OCI-LY3 (cell line): Measurements from ENCODE around the gene CLEC4F.
A peak's percentile ranks its signal among the peaks of the same experiment; 100 is the strongest.

Source experiments
- H2AFZ ChIP-seq: fragments of 200-600, 300-600 bp; shearing (Covaris generic); 2 replicates; pipeline ENCODE4 v1.6.0; 2014; ENCODE audit warnings: antibody characterized with exemption, low read depth, low read length
- H3K27ac ChIP-seq: fragments of 200-600, 300-600 bp; sonication (generic); 2 replicates; pipeline ENCODE4 v1.5.1; 2014; ENCODE audit warnings: mild to moderate bottlenecking, low read length, moderate library complexity, mixed read lengths
- H3K27me3 ChIP-seq: fragments of 200-600, 300-600 bp; sonication (generic); 2 replicates; pipeline ENCODE4 v1.6.1; 2014; ENCODE audit warnings: low read depth, low read length, mixed read lengths
- H3K36me3 ChIP-seq: fragments of 200-600, 300-600 bp; sonication (generic); replicated peaks from 2 replicates; pipeline ENCODE3; 2014; ENCODE audit warnings: low read depth, low read length, mixed read lengths
- H3K4me1 ChIP-seq: fragments of 300-600, 200-600 bp; sonication (generic); 2 replicates; pipeline ENCODE4 v1.6.1; 2014; ENCODE audit warnings: low read length, mixed read lengths
- H3K4me2 ChIP-seq: fragments of 200-600, 300-600 bp; sonication (generic); 2 replicates; pipeline ENCODE4 v1.6.1; 2014; ENCODE audit warnings: low read length, mixed read lengths
- H3K4me3 ChIP-seq: fragments of 300-600, 200-600 bp; sonication (generic); 2 replicates; pipeline ENCODE4 v1.5.1; 2014; ENCODE audit warnings: antibody characterized with exemption, mild to moderate bottlenecking, low read length, moderate library complexity
- H3K79me2 ChIP-seq: fragments of 300-600, 200-600 bp; shearing (Covaris generic); 2 replicates; pipeline ENCODE4 v1.6.1; 2014; ENCODE audit warnings: mild to moderate bottlenecking, low read length, mixed read lengths
- H3K9ac ChIP-seq: fragments of 300-600, 200-600 bp; shearing (Covaris generic); 2 replicates; pipeline ENCODE4 v1.6.0; 2014; ENCODE audit warnings: mild to moderate bottlenecking, low read length, moderate library complexity
- H3K9me3 ChIP-seq: fragments of 200-600, 300-600 bp; shearing (Covaris generic); 2 replicates; pipeline ENCODE4 v1.6.1; 2014; ENCODE audit warnings: low read length, mixed read lengths; ENCODE audit not compliant: insufficient read depth
- H4K20me1 ChIP-seq: fragments of 200-600, 300-600 bp; sonication (generic); 2 replicates; pipeline ENCODE4 v1.6.1; 2016; ENCODE audit warnings: low read length, mixed read lengths; ENCODE audit not compliant: insufficient read depth
- EZH2phosphoT487 ChIP-seq: fragments of 200-600 bp; shearing (Covaris generic); IDR thresholded peaks from 2 replicates; pipeline ENCODE4 v1.6.1; 2018; ENCODE audit warnings: antibody characterized with exemption, mixed run types, low read depth
- TF ChIP-seq, protein P1 (sequence below): fragments of 200-600, 300-600 bp; sonication (generic); IDR thresholded peaks from 2 replicates; pipeline ENCODE4 v1.5.1; 2014; ENCODE audit warnings: antibody characterized with exemption, low read length, low read depth

Gene CLEC4F

DNA sequence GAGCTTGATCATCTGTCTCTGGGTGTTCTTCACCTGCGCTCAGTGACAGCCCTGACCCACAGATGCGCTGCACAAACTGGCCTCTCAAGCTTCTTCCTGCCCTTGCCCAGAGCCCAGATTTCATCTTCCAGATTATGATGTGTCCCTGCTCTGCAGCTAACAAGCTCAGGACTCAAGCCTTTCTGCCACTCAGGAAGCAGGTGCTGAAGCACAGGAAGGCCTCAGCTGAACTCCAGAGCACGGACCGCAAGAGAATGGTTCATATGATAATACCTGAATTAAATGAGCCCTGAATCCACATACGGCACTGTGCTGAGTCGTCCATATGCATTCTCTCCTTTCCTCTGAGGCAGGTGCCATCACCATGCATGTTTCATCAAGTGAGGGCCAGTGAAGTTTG, 11.5 kb upstream of the CLEC4F start:
- H3K4me3 ChIP-seq, result no peak overlapping the region
- H3K4me2 ChIP-seq, result no peak overlapping the region
- TF ChIP-seq, protein P1, sequence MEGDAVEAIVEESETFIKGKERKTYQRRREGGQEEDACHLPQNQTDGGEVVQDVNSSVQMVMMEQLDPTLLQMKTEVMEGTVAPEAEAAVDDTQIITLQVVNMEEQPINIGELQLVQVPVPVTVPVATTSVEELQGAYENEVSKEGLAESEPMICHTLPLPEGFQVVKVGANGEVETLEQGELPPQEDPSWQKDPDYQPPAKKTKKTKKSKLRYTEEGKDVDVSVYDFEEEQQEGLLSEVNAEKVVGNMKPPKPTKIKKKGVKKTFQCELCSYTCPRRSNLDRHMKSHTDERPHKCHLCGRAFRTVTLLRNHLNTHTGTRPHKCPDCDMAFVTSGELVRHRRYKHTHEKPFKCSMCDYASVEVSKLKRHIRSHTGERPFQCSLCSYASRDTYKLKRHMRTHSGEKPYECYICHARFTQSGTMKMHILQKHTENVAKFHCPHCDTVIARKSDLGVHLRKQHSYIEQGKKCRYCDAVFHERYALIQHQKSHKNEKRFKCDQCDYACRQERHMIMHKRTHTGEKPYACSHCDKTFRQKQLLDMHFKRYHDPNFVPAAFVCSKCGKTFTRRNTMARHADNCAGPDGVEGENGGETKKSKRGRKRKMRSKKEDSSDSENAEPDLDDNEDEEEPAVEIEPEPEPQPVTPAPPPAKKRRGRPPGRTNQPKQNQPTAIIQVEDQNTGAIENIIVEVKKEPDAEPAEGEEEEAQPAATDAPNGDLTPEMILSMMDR, result no peak
- no peak for TF ChIP-seq EZH2phosphoT487
- no peak overlapping the region for H2AFZ ChIP-seq
- no peaks in the 10 kb centered on the region for H3K79me2 ChIP-seq
- H3K27me3 ChIP-seq, result peaks cover 6% of the 10 kb centered on the region; the same call in 1 of the 2 replicates
- no peaks in the 10 kb centered on the region for H4K20me1 ChIP-seq
- peaks cover 7% of the 10 kb centered on the region for H3K4me1 ChIP-seq
- no peak overlapping the region for H3K27ac ChIP-seq
- no peak overlapping the region for H3K9ac ChIP-seq
- H3K36me3 ChIP-seq, result no peaks in the 10 kb centered on the region
- no peaks in the 10 kb centered on the region for H3K9me3 ChIP-seq

DNA sequence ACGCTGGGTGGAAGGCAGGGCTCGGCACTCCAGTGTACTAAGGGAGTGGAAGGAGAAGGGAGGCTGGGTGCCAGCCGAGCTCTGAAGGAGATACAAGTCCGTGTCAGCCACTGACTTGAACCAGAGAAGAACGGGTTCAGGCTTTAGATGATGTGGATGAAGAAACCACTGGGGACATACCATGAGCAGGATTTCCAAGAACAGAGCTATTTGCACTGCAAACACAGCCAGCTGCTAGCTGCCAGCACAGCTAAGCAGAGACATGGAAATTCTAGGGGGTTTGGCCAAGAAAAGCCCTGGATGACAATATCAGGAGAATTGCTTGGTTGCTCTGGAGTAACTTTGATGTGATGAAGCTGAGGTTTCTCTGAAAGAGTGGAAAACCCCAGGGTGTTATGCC, 10.0 kb upstream of the CLEC4F start:
- H3K27me3 ChIP-seq, result peaks cover 6% of the 10 kb centered on the region; the same call in 1 of the 2 replicates

DNA sequence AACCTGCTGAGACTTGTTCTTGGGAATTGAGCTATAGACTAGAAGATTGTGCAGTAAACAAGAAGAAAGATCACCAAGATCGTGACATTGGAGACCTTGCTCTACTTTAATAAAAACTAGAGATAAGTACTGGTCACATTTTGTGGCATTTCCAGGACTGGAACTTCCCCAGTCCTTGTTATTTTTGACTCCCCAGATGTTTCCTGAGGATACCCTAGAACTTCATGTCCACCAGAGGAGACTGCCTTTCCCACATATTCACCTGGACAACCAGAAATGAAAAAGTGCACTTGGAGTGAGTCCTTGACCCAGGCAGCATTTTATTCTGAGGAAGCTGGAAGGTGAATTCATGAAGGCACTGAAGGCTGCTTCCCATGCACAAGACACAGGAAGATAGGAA, 9.5 kb upstream of the CLEC4F start:
- Histone ChIP-seq H3K9me3 (no peaks in the 10 kb centered on the region), H2AFZ (0 out of 2 replicates have a peak overlapping the region, but pooled peaks have one; percentile 11), H3K4me1 (peaks cover 7% of the 10 kb centered on the region), H3K27me3 (peaks cover 6% of the 10 kb centered on the region; the same call in 1 of the 2 replicates), H3K79me2 (no peaks in the 10 kb centered on the region), H3K27ac (no peak overlapping the region), H3K4me3 (no peak overlapping the region), H3K9ac (no peak overlapping the region), H3K36me3 (no peaks in the 10 kb centered on the region), H3K4me2 (no peak overlapping the region), H4K20me1 (no peaks in the 10 kb centered on the region)
- TF ChIP-seq, protein P1, result no peak
- no peak for TF ChIP-seq EZH2phosphoT487

More for the DNA sequence above, 10.0 kb upstream of the CLEC4F start:
- H3K4me3 ChIP-seq, result no peak overlapping the region
- TF ChIP-seq, protein P1, result no peak
- TF ChIP-seq EZH2phosphoT487, result no peak
- no peaks in the 10 kb centered on the region for H3K9me3 ChIP-seq
- no peak overlapping the region for H3K27ac ChIP-seq
- H3K9ac ChIP-seq, result no peak overlapping the region
- H3K79me2 ChIP-seq, result no peaks in the 10 kb centered on the region
- peaks cover 7% of the 10 kb centered on the region for H3K4me1 ChIP-seq
- no peaks in the 10 kb centered on the region for H4K20me1 ChIP-seq
- no peak overlapping the region for H2AFZ ChIP-seq
- no peak overlapping the region for H3K4me2 ChIP-seq
- H3K36me3 ChIP-seq, result no peaks in the 10 kb centered on the region

DNA sequence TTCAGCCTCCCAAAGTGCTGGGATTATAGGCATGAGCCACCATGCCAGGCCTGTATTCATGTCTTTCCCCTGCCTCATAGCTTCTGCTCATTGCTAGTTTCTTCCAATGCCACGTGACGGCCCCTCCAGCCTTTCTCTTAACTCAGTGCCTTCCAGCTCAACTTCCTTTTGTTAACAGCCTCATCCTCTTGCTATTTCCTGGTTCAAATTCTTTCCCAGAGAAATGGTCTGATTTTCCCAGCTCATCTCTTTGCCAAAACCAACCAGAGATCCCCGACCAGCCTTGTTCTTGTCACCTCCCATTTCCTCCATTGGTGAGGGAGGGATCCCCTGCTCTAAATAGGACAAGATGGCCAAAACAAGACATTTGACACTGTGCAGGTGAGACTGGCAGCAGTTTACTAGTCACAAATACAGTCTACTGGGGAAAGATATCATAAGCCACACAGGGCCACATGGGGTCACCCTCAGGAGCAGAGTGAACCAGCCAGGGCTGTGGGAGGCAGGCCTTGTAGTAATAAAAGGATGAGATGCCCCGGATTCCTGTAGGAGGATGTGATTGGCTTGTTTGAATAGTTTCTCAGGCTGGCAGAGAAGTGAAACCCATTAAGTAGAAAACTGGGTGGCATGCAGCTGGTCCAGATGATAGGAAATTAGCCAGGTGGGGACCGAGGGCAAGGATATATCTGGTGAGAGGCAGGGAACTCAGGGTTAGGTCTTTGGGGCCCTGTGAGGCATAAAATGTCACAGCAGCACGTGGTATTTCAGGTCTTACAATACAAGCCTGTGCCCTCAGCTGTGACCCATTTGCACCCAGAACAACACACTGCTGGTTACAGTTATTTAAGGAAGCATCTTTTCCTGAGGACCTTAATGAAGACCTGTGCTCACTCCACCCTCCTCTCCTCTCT, 8.8 kb upstream of the CLEC4F start:
- no peaks in the 10 kb centered on the region for H3K79me2 ChIP-seq
- H3K9me3 ChIP-seq, result no peaks in the 10 kb centered on the region
- no peak overlapping the region for H3K4me3 ChIP-seq
- H3K4me2 ChIP-seq, result no peak overlapping the region
- H2AFZ ChIP-seq, result 0 out of 2 replicates have a peak overlapping the region, but pooled peaks have one; percentile 11
- H3K4me1 ChIP-seq, result peaks cover 7% of the 10 kb centered on the region
- TF ChIP-seq, protein P1, result no peak
- TF ChIP-seq EZH2phosphoT487, result no peak
- no peak overlapping the region for H3K27ac ChIP-seq
- H3K27me3 ChIP-seq, result peaks cover 6% of the 10 kb centered on the region; the same call in 1 of the 2 replicates
- H3K36me3 ChIP-seq, result no peaks in the 10 kb centered on the region
- no peaks in the 10 kb centered on the region for H4K20me1 ChIP-seq
- no peak overlapping the region for H3K9ac ChIP-seq
